ENCODE results near the gene INO80D.
"Not testable (repeated sequence)": the region's sequence is repeated elsewhere in the genome, so short reads cannot be mapped to it uniquely, and the experiment has no call there.

GRCh38 chr2:206033452-206033851 lies 52.5 kb downstream of the INO80D start:
- TF ChIP-seq POLR2A, CTCF, POLR2AphosphoS5 (IDR thresholded peaks at IDR 0.05): not testable (repeated sequence)

Measured in breast epithelium (tissue), 3 donors.